Measurements from ENCODE around the gene UQCC5.

UQCC5 gene

GRCh38 chr3:52536369-52537164, at the start of gene UQCC5:
TSS of gene UQCC5 (plus strand) at chr3:52536605. CDS start at chr3:52536756, 151 bp downstream.
- peak; percentile 94 for DNase-seq

- no peak for DNase-seq
These were observed 49.2 kb upstream of the UQCC5 start for GRCh38 chr3:52487050-52487787.

- DNase-seq, result no peak
These were observed 48.4 kb upstream of the UQCC5 start for GRCh38 chr3:52487788-52488691.

GRCh38 chr3:52488746-52489145, 47.7 kb upstream of the UQCC5 start:
- no peak for DNase-seq

GRCh38 chr3:52489453-52489852, 47.0 kb upstream of the UQCC5 start:
- no peak for DNase-seq

- DNase-seq, result no peak
These were observed 46.1 kb upstream of the UQCC5 start for GRCh38 chr3:52490035-52490938.

DNA sequence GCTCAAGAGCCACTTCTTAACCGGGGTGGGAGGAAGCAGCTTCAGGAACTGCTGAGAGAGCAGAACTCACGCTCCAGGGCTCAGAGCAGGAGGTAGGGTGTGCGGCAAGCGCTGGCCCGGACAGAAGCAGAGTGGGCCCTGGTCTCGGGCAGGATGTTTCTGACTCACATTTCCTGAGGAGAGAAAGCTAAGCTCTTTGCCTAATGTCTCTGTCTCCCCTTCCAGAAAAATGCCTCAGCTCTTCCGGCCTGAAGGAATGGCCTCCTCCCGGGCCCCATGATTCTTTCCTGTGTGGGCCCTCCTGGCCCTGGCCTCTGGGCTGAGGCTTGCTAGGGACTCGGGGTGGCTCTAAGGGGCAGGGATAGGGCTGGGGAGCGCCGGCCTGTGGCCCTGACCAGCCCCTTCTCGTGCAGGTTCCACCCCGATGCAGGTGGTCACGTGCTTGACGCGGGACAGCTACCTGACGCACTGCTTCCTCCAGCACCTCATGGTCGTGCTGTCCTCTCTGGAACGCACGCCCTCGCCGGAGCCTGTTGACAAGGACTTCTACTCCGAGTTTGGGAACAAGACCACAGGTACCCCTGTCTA, 45.4 kb upstream of the UQCC5 start:
- no peak for DNase-seq

- no peak for DNase-seq
These were observed 44.3 kb upstream of the UQCC5 start for GRCh38 chr3:52492059-52492458.

- no peak for DNase-seq
These were observed 43.0 kb upstream of the UQCC5 start for GRCh38 chr3:52493232-52494017.

GRCh38 chr3:52494445-52494844, 42.0 kb upstream of the UQCC5 start:
- DNase-seq, result no peak

DNA sequence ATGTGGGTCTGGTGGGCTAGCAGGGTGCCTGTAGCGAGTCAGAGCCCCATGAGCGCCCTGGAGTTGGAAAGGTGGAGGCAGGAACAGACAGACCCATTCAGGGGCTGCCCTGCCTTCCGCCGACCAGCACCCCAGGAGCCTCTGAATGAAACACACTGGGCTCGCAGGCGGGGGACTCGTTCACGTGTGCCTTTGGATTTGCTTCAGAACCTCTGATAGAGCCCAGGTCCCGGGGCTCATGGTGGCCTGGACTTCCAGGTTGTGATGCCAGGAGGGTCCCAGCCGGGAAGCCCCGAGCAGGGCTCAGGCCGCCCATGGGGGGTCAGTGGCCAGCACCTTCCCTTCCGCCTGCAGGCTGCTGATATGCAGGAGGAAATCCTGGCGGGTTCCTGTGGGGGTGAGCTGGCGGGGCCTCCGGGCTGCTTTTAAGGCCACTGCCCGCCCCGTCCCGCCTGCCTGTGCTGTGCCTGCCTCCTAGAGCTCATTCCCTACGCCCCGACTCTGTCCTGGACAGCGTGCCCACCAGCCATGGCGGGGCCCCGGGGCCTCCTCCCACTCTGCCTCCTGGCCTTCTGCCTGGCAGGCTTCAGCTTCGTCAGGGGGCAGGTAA, 41.4 kb upstream of the UQCC5 start, which contains the start of gene STAB1:
Gene STAB1 (plus strand): TSS at position 453 of the 610 bp plus-strand sequence. CDS start 76 bp downstream, at position 529.
- DNase-seq, result no peak

GRCh38 chr3:52495777-52496602, 40.4 kb upstream of the UQCC5 start:
- DNase-seq, result no peak

DNA sequence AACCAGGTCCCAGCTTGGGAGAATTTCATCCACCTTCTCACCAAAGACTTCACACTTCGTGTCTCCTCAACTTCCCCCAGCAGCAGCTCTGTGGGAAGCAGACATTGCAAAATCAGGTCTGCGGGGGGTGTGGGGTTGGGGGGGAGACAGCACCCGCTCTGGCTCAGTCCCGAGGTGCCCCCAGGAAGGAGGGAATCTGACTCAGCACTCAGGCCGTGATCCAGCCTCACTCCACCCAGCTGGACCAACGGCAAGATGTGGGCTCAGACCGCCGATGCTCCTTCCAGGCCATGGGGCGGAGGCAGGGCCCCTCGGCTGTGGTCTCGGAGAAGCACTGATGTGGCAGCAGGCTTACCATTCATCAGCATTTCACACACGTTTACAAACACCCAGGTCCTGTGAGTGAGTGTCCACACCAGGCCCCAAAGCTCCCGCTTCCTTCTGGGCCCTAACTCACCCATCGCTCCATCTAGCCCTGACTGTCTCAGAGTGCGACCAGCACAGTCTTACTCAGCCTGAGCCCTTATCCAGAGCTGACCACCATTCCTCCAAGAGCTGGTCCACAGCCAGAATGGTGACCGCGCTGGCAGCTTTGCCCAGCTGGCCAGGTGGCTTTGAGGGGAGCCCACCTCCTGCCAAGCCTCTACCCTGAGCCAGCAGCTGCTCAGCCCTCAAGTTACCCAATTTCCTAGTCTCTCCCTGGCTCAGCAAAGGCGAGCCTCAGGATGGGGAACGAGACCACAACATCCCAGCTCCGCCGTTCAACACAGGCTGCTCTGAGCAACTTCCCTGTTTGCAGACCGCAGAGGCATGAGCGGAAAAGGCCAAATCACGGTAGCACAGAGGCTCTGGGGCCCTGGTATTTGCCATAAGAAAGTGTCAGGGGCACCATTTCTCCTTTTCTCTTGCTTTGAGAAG, 38.0 kb upstream of the UQCC5 start:
- no peak for DNase-seq

DNA sequence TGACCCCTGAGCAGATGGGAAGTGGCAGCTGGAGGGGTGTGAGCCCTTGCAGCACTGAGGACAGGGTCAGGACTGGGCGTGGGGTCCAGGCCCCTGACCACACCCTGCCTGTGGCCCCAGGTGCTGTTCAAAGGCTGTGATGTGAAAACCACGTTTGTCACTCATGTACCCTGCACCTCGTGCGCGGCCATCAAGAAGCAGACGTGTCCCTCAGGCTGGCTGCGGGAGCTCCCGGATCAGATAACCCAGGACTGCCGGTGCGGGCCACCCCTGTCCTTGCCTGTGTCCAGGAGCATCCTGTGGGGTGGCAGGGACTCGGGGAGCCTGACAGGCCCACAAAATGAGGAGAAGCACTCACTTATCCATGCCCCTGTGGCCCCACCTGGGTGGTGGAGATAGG, 35.4 kb upstream of the UQCC5 start:
- no peak for DNase-seq

- no peak for DNase-seq
These were observed 34.4 kb upstream of the UQCC5 start for GRCh38 chr3:52502001-52502400.

- DNase-seq, result no peak
These were observed 33.5 kb upstream of the UQCC5 start for GRCh38 chr3:52502808-52503350.

DNA sequence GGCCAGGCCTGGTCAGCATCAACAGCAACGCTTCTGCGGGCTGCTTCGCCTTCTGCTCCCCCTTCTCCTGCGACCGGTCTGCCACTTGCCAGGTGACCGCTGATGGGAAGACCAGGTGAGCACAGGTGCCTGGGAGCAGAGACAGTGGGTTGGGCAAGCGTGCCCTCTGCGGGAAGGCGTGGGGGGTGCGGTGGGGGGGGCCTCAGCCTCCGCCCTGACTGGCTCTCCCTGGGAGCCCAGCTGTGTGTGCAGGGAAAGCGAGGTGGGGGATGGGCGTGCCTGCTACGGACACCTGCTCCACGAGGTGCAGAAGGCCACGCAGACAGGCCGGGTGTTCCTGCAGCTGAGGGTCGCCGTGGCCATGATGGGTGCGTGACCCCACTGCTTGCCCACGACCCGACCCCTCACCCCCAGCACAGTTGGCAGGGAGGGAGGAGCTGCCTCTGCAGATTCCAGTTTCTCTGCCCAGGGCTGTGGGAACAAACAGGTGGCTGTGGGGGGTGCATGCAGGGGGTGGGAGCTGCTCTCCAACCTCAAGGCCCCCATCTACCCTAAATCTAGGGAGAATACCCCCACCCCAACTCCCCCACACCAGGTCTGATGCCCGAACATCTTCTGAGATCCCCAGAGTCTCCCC, 32.5 kb upstream of the UQCC5 start:
- DNase-seq, result peak; percentile 6
